ENCODE measurements around the gene ABL1. TPM values are rescaled to one million over a fixed set of nuclear protein-coding genes. Genes with fewer than 3 reads are reported as not detected.

The ABL1 gene
- total RNA-seq, 1 experiment from 2014 or later: 9.9 TPM

- no peaks in the 10 kb centered on the region for H3K9me2 ChIP-seq (replicated peaks; ENCODE audit: insufficient read depth, low read length)
- H2AFZ ChIP-seq (ENCODE audit: low read length): no peak overlapping the region
- no peak overlapping the region for H3K27ac ChIP-seq (ENCODE audit: low read length)
- peaks cover 70% of the 10 kb centered on the region for H3K79me2 ChIP-seq (ENCODE audit: low read length)
- no peaks in the 10 kb centered on the region for H3K27me3 ChIP-seq (ENCODE audit: low read length)
- no peak for DNase-seq
- H3K4me3 ChIP-seq (ENCODE audit: low read length): no peak overlapping the region
- no peak overlapping the region for H3K9ac ChIP-seq (ENCODE audit: low read length)
- H3K36me3 ChIP-seq (ENCODE audit: insufficient read depth, low read length): no peaks in the 10 kb centered on the region
- peaks cover 11% of the 10 kb centered on the region; the same call in 1 of the 2 replicates for H4K20me1 ChIP-seq (ENCODE audit: insufficient read depth, low read depth, low read length)
- H3K4me1 ChIP-seq (ENCODE audit: low read length): no peaks in the 10 kb centered on the region; the same call in 1 of the 2 replicates
- H3K9me3 ChIP-seq (ENCODE audit: low read length): no peaks in the 10 kb centered on the region
- H3K4me2 ChIP-seq (ENCODE audit: low read depth, low read length, poor library complexity, severe bottlenecking): no peak overlapping the region
Observed at GRCh38 chr9:130849356-130849755, 14.3 kb downstream of the ABL1 start.

GRCh38 chr9:130852801-130853200 is 17.7 kb downstream of the ABL1 start:
- H3K79me2 ChIP-seq (ENCODE audit: low read length): peaks cover 38% of the 10 kb centered on the region
- H3K4me3 ChIP-seq (ENCODE audit: low read length): no peak overlapping the region
- H3K36me3 ChIP-seq (ENCODE audit: insufficient read depth, low read length): no peaks in the 10 kb centered on the region
- H3K4me1 ChIP-seq (ENCODE audit: low read length): no peaks in the 10 kb centered on the region
- H3K9ac ChIP-seq (ENCODE audit: low read length): no peak overlapping the region
- H4K20me1 ChIP-seq (ENCODE audit: insufficient read depth, low read depth, low read length): peaks cover 1% of the 10 kb centered on the region; the same call in 1 of the 2 replicates
- DNase-seq: no peak
- no peak overlapping the region for H3K4me2 ChIP-seq (ENCODE audit: low read depth, low read length, poor library complexity, severe bottlenecking)
- H3K27ac ChIP-seq (ENCODE audit: low read length): no peak overlapping the region
- H3K9me2 ChIP-seq (replicated peaks; ENCODE audit: insufficient read depth, low read length): no peaks in the 10 kb centered on the region
- H3K27me3 ChIP-seq (ENCODE audit: low read length): no peaks in the 10 kb centered on the region
- no peak overlapping the region for H2AFZ ChIP-seq (ENCODE audit: low read length)
- no peaks in the 10 kb centered on the region for H3K9me3 ChIP-seq (ENCODE audit: low read length)

GRCh38 chr9:130854092-130854491 is 19.0 kb downstream of the ABL1 start:
- Histone ChIP-seq H4K20me1 (ENCODE audit: insufficient read depth, low read depth, low read length) (no peaks in the 10 kb centered on the region), H3K4me2 (ENCODE audit: low read depth, low read length, poor library complexity, severe bottlenecking) (no peak overlapping the region), H3K9ac (ENCODE audit: low read length) (no peak overlapping the region), H3K27me3 (ENCODE audit: low read length) (no peaks in the 10 kb centered on the region), H3K27ac (ENCODE audit: low read length) (no peak overlapping the region), H2AFZ (ENCODE audit: low read length) (no peak overlapping the region), H3K9me3 (ENCODE audit: low read length) (no peaks in the 10 kb centered on the region), H3K9me2 (replicated peaks; ENCODE audit: insufficient read depth, low read length) (no peaks in the 10 kb centered on the region), H3K4me1 (ENCODE audit: low read length) (no peaks in the 10 kb centered on the region), H3K36me3 (ENCODE audit: insufficient read depth, low read length) (no peaks in the 10 kb centered on the region), H3K79me2 (ENCODE audit: low read length) (peaks cover 35% of the 10 kb centered on the region), H3K4me3 (ENCODE audit: low read length) (no peak overlapping the region)
- no peak for DNase-seq

- no peak overlapping the region for H3K9ac ChIP-seq (ENCODE audit: low read length)
- peaks cover 28% of the 10 kb centered on the region for H3K79me2 ChIP-seq (ENCODE audit: low read length)
Observed at GRCh38 chr9:130854835-130855234, 19.8 kb downstream of the ABL1 start.

GRCh38 chr9:130856474-130856873 is 21.4 kb downstream of the ABL1 start:
- Histone ChIP-seq H3K27ac (ENCODE audit: low read length) (no peak overlapping the region), H3K9ac (ENCODE audit: low read length) (no peak overlapping the region), H3K79me2 (ENCODE audit: low read length) (peaks cover 15% of the 10 kb centered on the region; the same call in 1 of the 2 replicates), H4K20me1 (ENCODE audit: insufficient read depth, low read depth, low read length) (no peaks in the 10 kb centered on the region), H3K9me2 (replicated peaks; ENCODE audit: insufficient read depth, low read length) (no peaks in the 10 kb centered on the region), H3K36me3 (ENCODE audit: insufficient read depth, low read length) (no peaks in the 10 kb centered on the region), H3K4me1 (ENCODE audit: low read length) (no peaks in the 10 kb centered on the region), H3K4me3 (ENCODE audit: low read length) (no peak overlapping the region), H3K4me2 (ENCODE audit: low read depth, low read length, poor library complexity, severe bottlenecking) (no peak overlapping the region), H3K9me3 (ENCODE audit: low read length) (no peaks in the 10 kb centered on the region), H2AFZ (ENCODE audit: low read length) (no peak overlapping the region), H3K27me3 (ENCODE audit: low read length) (no peaks in the 10 kb centered on the region)
- DNase-seq: no peak

More at GRCh38 chr9:130854835-130855234, 19.8 kb downstream of the ABL1 start:
- Histone ChIP-seq H4K20me1 (ENCODE audit: insufficient read depth, low read depth, low read length) (no peaks in the 10 kb centered on the region), H3K9me3 (ENCODE audit: low read length) (no peaks in the 10 kb centered on the region), H3K4me3 (ENCODE audit: low read length) (no peak overlapping the region), H3K36me3 (ENCODE audit: insufficient read depth, low read length) (no peaks in the 10 kb centered on the region), H2AFZ (ENCODE audit: low read length) (no peak overlapping the region), H3K27me3 (ENCODE audit: low read length) (no peaks in the 10 kb centered on the region), H3K9me2 (replicated peaks; ENCODE audit: insufficient read depth, low read length) (no peaks in the 10 kb centered on the region), H3K4me1 (ENCODE audit: low read length) (no peaks in the 10 kb centered on the region), H3K27ac (ENCODE audit: low read length) (no peak overlapping the region), H3K4me2 (ENCODE audit: low read depth, low read length, poor library complexity, severe bottlenecking) (no peak overlapping the region)
- no peak for DNase-seq

- Histone ChIP-seq H4K20me1 (ENCODE audit: insufficient read depth, low read depth, low read length) (no peaks in the 10 kb centered on the region), H3K27ac (ENCODE audit: low read length) (no peak overlapping the region), H3K4me1 (ENCODE audit: low read length) (no peaks in the 10 kb centered on the region), H2AFZ (ENCODE audit: low read length) (no peak overlapping the region), H3K79me2 (ENCODE audit: low read length) (0 out of 2 replicates have a peak, but pooled peaks cover 9% of the 10 kb centered on the region), H3K9me3 (ENCODE audit: low read length) (no peaks in the 10 kb centered on the region), H3K4me3 (ENCODE audit: low read length) (no peak overlapping the region), H3K27me3 (ENCODE audit: low read length) (no peaks in the 10 kb centered on the region), H3K9me2 (replicated peaks; ENCODE audit: insufficient read depth, low read length) (no peaks in the 10 kb centered on the region), H3K36me3 (ENCODE audit: insufficient read depth, low read length) (no peaks in the 10 kb centered on the region), H3K4me2 (ENCODE audit: low read depth, low read length, poor library complexity, severe bottlenecking) (no peak overlapping the region), H3K9ac (ENCODE audit: low read length) (no peak overlapping the region)
- DNase-seq: no peak
Observed at GRCh38 chr9:130857864-130858738, 23.0 kb downstream of the ABL1 start.

GRCh38 chr9:130858739-130859705 is 24.0 kb downstream of the ABL1 start:
- Histone ChIP-seq H3K27me3 (ENCODE audit: low read length) (no peaks in the 10 kb centered on the region), H3K9ac (ENCODE audit: low read length) (no peak overlapping the region)

More at GRCh38 chr9:130858739-130859705, 24.0 kb downstream of the ABL1 start:
- Histone ChIP-seq H3K9me3 (ENCODE audit: low read length) (no peaks in the 10 kb centered on the region), H3K27ac (ENCODE audit: low read length) (no peak overlapping the region), H2AFZ (ENCODE audit: low read length) (no peak overlapping the region), H3K9me2 (replicated peaks; ENCODE audit: insufficient read depth, low read length) (no peaks in the 10 kb centered on the region), H3K4me1 (ENCODE audit: low read length) (no peaks in the 10 kb centered on the region), H3K79me2 (ENCODE audit: low read length) (0 out of 2 replicates have a peak, but pooled peaks cover 9% of the 10 kb centered on the region), H4K20me1 (ENCODE audit: insufficient read depth, low read depth, low read length) (peaks cover 3% of the 10 kb centered on the region; the same call in 1 of the 2 replicates), H3K4me2 (ENCODE audit: low read depth, low read length, poor library complexity, severe bottlenecking) (no peak overlapping the region), H3K4me3 (ENCODE audit: low read length) (no peak overlapping the region), H3K36me3 (ENCODE audit: insufficient read depth, low read length) (no peaks in the 10 kb centered on the region)
- DNase-seq: no peak
